Endodermal cell (in vitro differentiated cells): ENCODE data around the gene NSFL1C. TPM values are rescaled to one million over a fixed set of nuclear protein-coding genes. Genes with fewer than 3 reads are reported as not detected.

ENCODE experiments used
- DNase-seq: peaks from one replicate; pipeline ENCODE4 v3.0.0-alpha.2; 2017
- H3K27ac ChIP-seq: 2 replicates; pipeline ENCODE4 v1.5.1; 2013; ENCODE audit warnings: mild to moderate bottlenecking, low read depth, low read length, moderate library complexity
- H3K27me3 ChIP-seq: 2 replicates; pipeline ENCODE4 v1.6.1; 2013; ENCODE audit warnings: mild to moderate bottlenecking, low read length, moderate library complexity; ENCODE audit not compliant: insufficient read depth, control insufficient read depth, poor library complexity, severe bottlenecking
- H3K36me3 ChIP-seq: 2 replicates; pipeline ENCODE4 v1.7.0; 2013; ENCODE audit warnings: mild to moderate bottlenecking, low read length, moderate library complexity; ENCODE audit not compliant: control insufficient read depth, insufficient read depth
- H3K4me1 ChIP-seq: one replicate; pipeline ENCODE4 v1.7.0; 2013; ENCODE audit warnings: low read length; ENCODE audit not compliant: control insufficient read depth, insufficient read depth
- H3K4me3 ChIP-seq: 2 replicates; pipeline ENCODE4 v1.5.1; 2013; ENCODE audit warnings: mild to moderate bottlenecking, low read length, moderate library complexity
- H3K9ac ChIP-seq: 2 replicates; pipeline ENCODE4 v1.6.1; 2013; ENCODE audit warnings: mild to moderate bottlenecking, low read length, moderate library complexity; ENCODE audit not compliant: poor library complexity, severe bottlenecking; ENCODE audit errors: extremely low read depth
- H3K9me3 ChIP-seq: 2 replicates; pipeline ENCODE4 v1.6.1; 2013; ENCODE audit warnings: mild to moderate bottlenecking, low read length, moderate library complexity; ENCODE audit not compliant: control insufficient read depth
- H3K27ac Mint-ChIP-seq: 2 replicates; pipeline ENCODE4 v1.8.0; 2020; ENCODE audit warnings: mixed read lengths
- H3K27me3 Mint-ChIP-seq: 2 replicates; pipeline ENCODE4 v1.8.0; 2021; ENCODE audit warnings: mild to moderate bottlenecking, mixed read lengths; ENCODE audit not compliant: insufficient read depth
- H3K36me3 Mint-ChIP-seq: 2 replicates; pipeline ENCODE4 v1.8.0; 2020; ENCODE audit warnings: low read depth, mixed read lengths
- H3K4me1 Mint-ChIP-seq: 2 replicates; pipeline ENCODE4 v1.8.0; 2020; ENCODE audit warnings: mixed read lengths
- H3K4me3 Mint-ChIP-seq: 2 replicates; pipeline ENCODE4 v1.8.0; 2020; ENCODE audit warnings: mild to moderate bottlenecking, moderate library complexity, mixed read lengths
- H3K9me3 Mint-ChIP-seq: 2 replicates; pipeline ENCODE4 v1.8.0; 2020; ENCODE audit warnings: mild to moderate bottlenecking, mixed read lengths
- CTCF ChIP-seq: fragments of 200-600 bp; sonication (generic); conservative IDR thresholded peaks from 2 replicates; pipeline ENCODE4 v1.5.0; 2021; ENCODE audit warnings: antibody characterized with exemption, mild to moderate bottlenecking
- WGBS, 2 experiments: methylation state at CpG; one replicate each; pipeline versions ENCODE4 v1.1.5 to v1.1.7; 2013; ENCODE audit warnings: missing lambda C conversion rate in 2 of 2, mixed read lengths in 1 of 2; ENCODE audit not compliant: insufficient coverage in 1 of 2, insufficient read length in 1 of 2; 5-methylcytosine and 5-hydroxymethylcytosine counted together
- long read RNA-seq, 4 experiments: library from polyadenylated mRNA in 2 of 4; library from RNA in 1 of 4; library from capped mRNA in 1 of 4; stranded (forward) in 3 of 4; unstranded in 1 of 4; transcript quantifications; one replicate each; pipeline ENCODE4 v2.0.0, GENCODE V29; 2020 to 2021; ENCODE audit warnings: inconsistent platforms in 1 of 4
- polyA plus RNA-seq, 2 experiments: library from polyadenylated mRNA; stranded (reverse); fragments of 50-300 nt; gene quantifications; one replicate each; pipeline ENCODE4 v1.2.3, GENCODE V29; 2013
- total RNA-seq, 2 donors: library from RNA; stranded (reverse); fragmentation: NEBNext Ultra II Directional in 1 of 2; extraction: Animal tissue kit (Norgen Biotek cat#: 25700) in 1 of 2; gene quantifications; 2 replicates in 1 of 2; 3 replicates in 1 of 2; pipeline ENCODE4 v1.2.1, GENCODE V29; 2021

The NSFL1C gene
- 100 to 1,000 TPM in 1 of 2 donors, 10 to 100 TPM in 1; 90.9 to 117 TPM for total RNA-seq
- polyA plus RNA-seq (2013, experiment 1 of 2): 65.2 TPM
- polyA plus RNA-seq (2013, experiment 2 of 2): 61.3 TPM
- long read RNA-seq, experiment 1, transcript NSFL1C-201 (9 exons, 3,568 nt): major isoform, 18 of 44 reads
- long read RNA-seq, experiment 1, partial matches to known transcripts: 14 of 44 reads
- long read RNA-seq, experiment 1, other reads (novel, unspliced or antisense): 12 of 44 reads
- long read RNA-seq, experiment 2, transcript NSFL1C-201 (9 exons, 3,568 nt): major isoform, 198 of 226 reads
- long read RNA-seq, experiment 2, partial matches to known transcripts: 6 of 226 reads
- long read RNA-seq, experiment 2, other reads (novel, unspliced or antisense): 20 of 226 reads
- long read RNA-seq, experiment 3, transcript NSFL1C-203 (9 exons, 1,446 nt): minor isoform, 8 of 265 reads
- long read RNA-seq, experiment 3, transcript NSFL1C-201 (9 exons, 3,568 nt): major isoform, 225 of 265 reads
- long read RNA-seq, experiment 3, partial matches to known transcripts: 3 of 265 reads
- long read RNA-seq, experiment 3, other reads (novel, unspliced or antisense): 27 of 265 reads
- long read RNA-seq, experiment 4, transcript NSFL1C-201 (9 exons, 3,568 nt): major isoform, 209 of 232 reads
- long read RNA-seq, experiment 4, partial matches to known transcripts: 12 of 232 reads
- long read RNA-seq, experiment 4, other reads (novel, unspliced or antisense): 10 of 232 reads

DNA sequence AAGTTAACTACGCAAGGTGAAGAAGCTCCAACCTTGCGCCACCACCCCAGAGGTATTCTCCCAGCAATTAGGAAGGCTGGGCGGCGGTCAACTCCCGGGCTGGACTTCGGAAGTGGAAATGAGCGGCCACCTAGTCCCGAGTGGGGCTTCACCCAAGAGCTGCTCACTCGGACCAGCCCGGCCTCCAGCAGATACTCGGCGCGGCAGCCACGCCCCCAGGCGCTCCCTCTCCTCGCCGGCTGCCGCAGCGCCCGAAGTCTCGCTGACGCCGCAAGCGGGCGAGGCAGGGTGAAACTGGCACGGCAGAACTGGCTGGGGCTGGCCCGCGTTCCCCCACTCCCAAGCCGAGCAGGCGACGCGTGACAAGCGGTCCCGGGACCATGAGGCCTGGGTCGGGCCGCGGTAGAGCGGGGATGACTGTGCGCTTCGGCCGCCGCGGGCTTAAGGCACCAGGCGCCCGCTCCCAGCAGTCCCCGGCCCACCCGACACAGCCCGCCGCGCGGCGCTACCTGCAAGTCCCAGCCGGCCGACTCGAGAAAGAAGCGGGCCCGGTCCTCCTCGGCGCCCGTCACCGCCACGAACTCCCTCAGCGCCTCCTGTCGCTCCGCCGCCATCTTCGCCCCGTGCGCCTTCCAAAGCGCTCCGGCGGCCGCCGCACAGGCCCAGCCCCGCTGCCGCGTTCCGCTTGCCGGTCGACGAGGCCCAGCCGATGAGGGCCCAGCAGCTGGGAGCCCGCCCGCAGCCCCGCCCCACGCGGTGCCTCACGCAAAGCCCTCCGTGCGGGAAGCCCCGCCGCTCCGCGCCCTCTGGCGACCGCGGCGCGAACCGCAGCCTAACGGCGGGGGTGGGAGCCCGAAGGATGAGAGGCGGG is at the start of gene NSFL1C:
Gene NSFL1C (minus strand): TSS at position 639 of the 871 bp plus-strand sequence. CDS start 25 bp downstream, at position 614.
- Histone ChIP-seq H3K27me3 (no peaks in the 10 kb centered on the region), H3K36me3 (peaks cover 36% of the 10 kb centered on the region), H3K27ac (peak within 1 kb of the TSS; percentile 86), H3K9ac (peak within 1 kb of the TSS; percentile 86), H3K4me3 (peak within 1 kb of the TSS; percentile 95), H3K9me3 (no peaks in the 10 kb centered on the region), H3K4me1 (peaks cover 3% of the 10 kb centered on the region)
- H3K27me3 Mint-ChIP-seq: peaks cover 7% of the 10 kb centered on the region
- peaks cover 22% of the 10 kb centered on the region for H3K4me1 Mint-ChIP-seq
- peak; percentile 99 for DNase-seq
- peak within 1 kb of the TSS; percentile 75 for H3K4me3 Mint-ChIP-seq
- WGBS, 2 experiments: 0 to 1% methylated on average over 33 to 104 of the region's 104 CpGs
- H3K9me3 Mint-ChIP-seq: no peaks in the 10 kb centered on the region
- peaks cover 22% of the 10 kb centered on the region for H3K36me3 Mint-ChIP-seq
- H3K27ac Mint-ChIP-seq: peak within 1 kb of the TSS; percentile 61
- TF ChIP-seq CTCF: peak; percentile 100

- WGBS, 2 experiments: 80% methylated on average over 1 of the region's 1 CpG; no CpG with 5 or more reads in 1 of the 2 experiments
- Histone ChIP-seq H3K4me1 (no peaks in the 10 kb centered on the region), H3K9ac (no peak overlapping the region), H3K27me3 (no peaks in the 10 kb centered on the region), H3K4me3 (no peak overlapping the region), H3K27ac (no peak overlapping the region), H3K9me3 (no peaks in the 10 kb centered on the region), H3K36me3 (no peaks in the 10 kb centered on the region)
- Mint-ChIP-seq H3K36me3 (no peaks in the 10 kb centered on the region), H3K4me3 (no peak overlapping the region), H3K27ac (no peak overlapping the region), H3K27me3 (peaks cover 12% of the 10 kb centered on the region), H3K9me3 (no peaks in the 10 kb centered on the region), H3K4me1 (no peaks in the 10 kb centered on the region)
- no peak for TF ChIP-seq CTCF
- DNase-seq: no peak
These were observed 47.2 kb upstream of the NSFL1C start for GRCh38 chr20:1513801-1514200.

DNA sequence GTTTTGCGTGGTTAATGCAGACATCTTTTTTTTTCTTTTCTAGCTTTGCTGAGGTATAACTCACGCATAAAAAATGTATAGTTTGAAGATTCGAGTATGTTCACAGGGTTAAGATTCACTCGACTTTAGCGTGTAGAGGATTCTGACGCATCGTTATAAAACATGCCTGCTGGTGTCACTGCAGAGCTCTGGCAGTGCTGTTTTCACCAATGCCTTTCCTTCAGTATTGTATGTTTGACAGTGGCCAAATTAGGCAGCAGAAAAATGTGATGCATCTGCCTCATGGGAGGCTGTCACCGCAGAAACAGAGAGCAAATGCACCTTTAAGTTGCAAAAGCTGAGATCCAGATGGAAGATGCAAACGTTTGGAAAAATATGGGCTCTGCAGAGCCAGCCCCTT is 42.6 kb upstream of the NSFL1C start:
- Mint-ChIP-seq H3K9me3 (no peaks in the 10 kb centered on the region), H3K36me3 (no peaks in the 10 kb centered on the region), H3K27me3 (peaks cover 21% of the 10 kb centered on the region), H3K4me3 (no peak overlapping the region), H3K4me1 (no peaks in the 10 kb centered on the region), H3K27ac (no peak overlapping the region)
- TF ChIP-seq CTCF: peak; percentile 62
- Histone ChIP-seq H3K4me1 (no peaks in the 10 kb centered on the region), H3K4me3 (no peak overlapping the region), H3K9me3 (no peaks in the 10 kb centered on the region), H3K27me3 (no peaks in the 10 kb centered on the region), H3K27ac (no peak overlapping the region), H3K36me3 (no peaks in the 10 kb centered on the region), H3K9ac (no peak overlapping the region)
- WGBS, 2 experiments: 38 to 62% methylated on average over 1 to 9 of the region's 9 CpGs
- peak; percentile 61 for DNase-seq
